LNCAP (cell line): ENCODE data around the gene EFCAB13.

Experiments used
- CTCF ChIP-seq: fragments of 450-650 bp; IDR thresholded peaks from 2 replicates; pipeline ENCODE4 v1.5.1; 2017; ENCODE audit warnings: mild to moderate bottlenecking

Gene EFCAB13

GRCh38 chr17:47287639-47288038, 36.1 kb upstream of the EFCAB13 start:
- TF ChIP-seq CTCF, result no peak

GRCh38 chr17:47288531-47289116, 35.1 kb upstream of the EFCAB13 start:
- TF ChIP-seq CTCF, result no peak

GRCh38 chr17:47289302-47289701, 34.5 kb upstream of the EFCAB13 start:
- no peak for TF ChIP-seq CTCF

- TF ChIP-seq CTCF, result no peak
These were observed 32.9 kb upstream of the EFCAB13 start for GRCh38 chr17:47290870-47291241.

GRCh38 chr17:47291242-47291873, 32.4 kb upstream of the EFCAB13 start:
- TF ChIP-seq CTCF, result no peak

GRCh38 chr17:47292206-47292605, 31.5 kb upstream of the EFCAB13 start:
- no peak for TF ChIP-seq CTCF

- TF ChIP-seq CTCF, result no peak
These were observed 28.5 kb upstream of the EFCAB13 start for GRCh38 chr17:47295037-47295873.
